LNCAP (cell line): ENCODE data around the gene PDE7B.

Experiments
- TF ChIP-seq, protein P1 (sequence below): fragments of 450-650 bp; IDR thresholded peaks from 2 replicates; pipeline ENCODE4 v1.5.1; 2017; ENCODE audit warnings: mild to moderate bottlenecking

The PDE7B gene

DNA sequence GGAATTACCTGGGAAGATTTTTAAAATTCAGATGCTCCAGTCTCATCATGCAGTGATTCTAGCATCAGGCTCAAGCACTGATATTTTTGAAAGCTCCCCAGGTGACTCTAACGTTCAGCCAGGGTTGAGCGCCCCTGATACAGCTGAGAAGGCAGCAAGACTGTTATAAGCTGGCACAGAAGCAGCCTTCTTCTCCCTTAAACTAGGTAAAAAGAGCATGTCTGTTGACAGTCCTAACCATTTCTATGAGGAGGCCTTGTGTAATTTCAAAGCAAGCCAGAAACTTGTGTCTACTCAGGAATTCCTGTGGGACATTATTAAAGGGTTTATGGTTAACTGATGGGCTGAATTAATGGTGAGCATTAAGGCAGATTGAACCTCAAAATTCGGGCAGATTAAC lies 141.9 kb downstream of the PDE7B start:
- TF ChIP-seq, protein P1, sequence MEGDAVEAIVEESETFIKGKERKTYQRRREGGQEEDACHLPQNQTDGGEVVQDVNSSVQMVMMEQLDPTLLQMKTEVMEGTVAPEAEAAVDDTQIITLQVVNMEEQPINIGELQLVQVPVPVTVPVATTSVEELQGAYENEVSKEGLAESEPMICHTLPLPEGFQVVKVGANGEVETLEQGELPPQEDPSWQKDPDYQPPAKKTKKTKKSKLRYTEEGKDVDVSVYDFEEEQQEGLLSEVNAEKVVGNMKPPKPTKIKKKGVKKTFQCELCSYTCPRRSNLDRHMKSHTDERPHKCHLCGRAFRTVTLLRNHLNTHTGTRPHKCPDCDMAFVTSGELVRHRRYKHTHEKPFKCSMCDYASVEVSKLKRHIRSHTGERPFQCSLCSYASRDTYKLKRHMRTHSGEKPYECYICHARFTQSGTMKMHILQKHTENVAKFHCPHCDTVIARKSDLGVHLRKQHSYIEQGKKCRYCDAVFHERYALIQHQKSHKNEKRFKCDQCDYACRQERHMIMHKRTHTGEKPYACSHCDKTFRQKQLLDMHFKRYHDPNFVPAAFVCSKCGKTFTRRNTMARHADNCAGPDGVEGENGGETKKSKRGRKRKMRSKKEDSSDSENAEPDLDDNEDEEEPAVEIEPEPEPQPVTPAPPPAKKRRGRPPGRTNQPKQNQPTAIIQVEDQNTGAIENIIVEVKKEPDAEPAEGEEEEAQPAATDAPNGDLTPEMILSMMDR = no peak

DNA sequence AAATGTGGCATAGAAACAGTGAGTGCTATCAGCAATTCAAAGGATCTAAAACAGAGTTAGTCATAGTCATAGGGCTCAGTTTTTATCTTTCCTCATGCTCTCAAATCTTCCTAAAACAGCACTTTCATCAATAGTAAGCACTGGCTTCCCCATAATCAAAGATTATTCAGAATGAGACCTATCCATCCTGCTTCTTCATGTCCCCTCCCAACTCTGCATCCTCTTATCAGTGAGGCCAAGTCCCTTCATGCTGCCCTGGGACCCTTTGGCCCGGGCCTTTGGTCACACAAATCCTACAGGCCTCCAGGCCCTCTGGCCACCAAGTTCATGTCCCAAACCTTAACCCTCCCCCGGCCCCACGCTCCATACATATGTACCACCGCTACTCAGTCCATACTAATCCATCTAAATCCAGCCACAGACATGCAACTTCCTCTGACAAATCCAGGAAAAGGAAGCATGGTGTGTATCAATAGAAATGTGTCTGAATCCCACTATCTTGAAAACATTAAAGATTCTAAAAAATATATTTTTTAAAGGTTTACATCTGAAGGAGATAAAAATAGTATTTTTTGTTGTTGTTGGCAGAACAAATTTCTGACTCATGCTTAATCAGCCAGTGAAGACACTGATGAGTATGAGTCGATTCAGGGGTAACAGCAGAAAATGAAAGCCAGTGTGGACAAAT lies 143.5 kb downstream of the PDE7B start:
- TF ChIP-seq, protein P1 = no peak

DNA sequence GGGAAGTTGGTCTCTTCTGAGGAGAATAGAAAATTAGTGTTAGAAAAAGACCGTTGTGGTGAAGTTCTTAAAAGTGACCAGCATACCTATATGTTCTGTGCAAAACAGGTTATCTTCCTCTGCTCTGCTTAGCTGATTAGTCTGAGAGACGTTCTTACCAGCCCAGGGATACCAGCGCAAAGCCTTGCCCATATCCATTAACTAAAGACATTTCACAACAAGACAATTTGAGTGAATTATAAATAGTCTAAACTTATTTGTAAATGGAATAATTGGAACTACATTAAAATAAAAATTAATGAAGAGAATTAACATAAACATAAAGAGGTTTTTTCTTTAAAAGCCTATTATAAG lies 144.0 kb downstream of the PDE7B start:
- TF ChIP-seq, protein P1 = no peak

DNA sequence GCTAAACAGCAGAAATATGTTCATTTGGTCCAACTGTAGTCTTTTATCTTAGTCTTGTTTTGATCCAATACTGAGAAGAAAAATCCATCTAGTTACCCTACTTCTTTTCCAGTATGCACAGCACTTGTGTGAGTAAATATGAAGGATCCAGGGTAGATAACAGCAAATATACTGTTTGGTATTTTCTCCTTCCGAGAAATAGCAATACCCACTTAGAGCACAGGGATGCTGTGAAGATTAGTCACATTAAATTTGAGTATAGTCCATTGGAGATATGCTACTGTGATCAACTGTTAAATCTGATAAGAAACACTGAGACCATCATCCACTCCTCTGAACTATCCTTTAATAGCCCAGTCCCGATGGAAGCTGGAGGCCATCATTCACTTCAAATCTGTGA lies 145.2 kb downstream of the PDE7B start:
- TF ChIP-seq, protein P1 = no peak

DNA sequence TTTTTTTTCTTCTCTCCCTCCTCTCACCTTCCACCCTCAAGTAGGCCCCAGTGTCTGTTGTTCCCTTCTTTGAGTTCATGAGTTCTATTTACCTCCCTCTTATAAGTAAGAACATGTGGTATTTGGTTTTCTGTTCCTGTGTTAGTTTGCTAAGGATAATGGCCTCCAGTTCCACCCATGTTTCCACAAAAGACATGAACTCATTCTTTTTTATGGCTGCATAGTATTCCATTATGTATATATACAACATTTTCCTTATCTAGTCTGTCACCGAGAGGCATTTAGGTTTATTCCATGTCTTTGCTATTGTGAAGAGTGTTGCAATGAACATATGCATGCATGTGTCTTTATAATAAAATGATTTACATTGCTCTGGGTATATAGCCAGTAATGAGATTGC lies 147.9 kb downstream of the PDE7B start:
- TF ChIP-seq, protein P1 = no peak

DNA sequence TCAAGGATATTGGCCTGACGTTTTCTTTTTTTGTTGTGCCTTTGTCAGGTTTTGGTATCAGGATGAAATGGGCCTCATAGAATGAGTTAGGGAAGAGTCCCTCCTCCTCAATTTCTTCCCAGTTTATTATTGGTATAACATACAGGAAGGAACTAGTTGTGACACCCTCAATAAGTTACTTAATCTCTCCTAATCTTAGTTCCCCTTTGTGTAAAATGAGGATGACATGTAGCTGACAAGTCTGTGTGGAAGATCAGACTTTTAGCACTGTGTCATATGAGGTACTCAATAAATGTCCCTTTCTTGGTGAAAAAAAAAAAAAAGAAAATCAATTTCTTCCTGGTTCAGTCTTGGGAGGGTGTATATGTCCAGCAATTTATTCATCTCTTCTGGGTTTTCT lies 155.8 kb downstream of the PDE7B start:
- TF ChIP-seq, protein P1 = no peak

DNA sequence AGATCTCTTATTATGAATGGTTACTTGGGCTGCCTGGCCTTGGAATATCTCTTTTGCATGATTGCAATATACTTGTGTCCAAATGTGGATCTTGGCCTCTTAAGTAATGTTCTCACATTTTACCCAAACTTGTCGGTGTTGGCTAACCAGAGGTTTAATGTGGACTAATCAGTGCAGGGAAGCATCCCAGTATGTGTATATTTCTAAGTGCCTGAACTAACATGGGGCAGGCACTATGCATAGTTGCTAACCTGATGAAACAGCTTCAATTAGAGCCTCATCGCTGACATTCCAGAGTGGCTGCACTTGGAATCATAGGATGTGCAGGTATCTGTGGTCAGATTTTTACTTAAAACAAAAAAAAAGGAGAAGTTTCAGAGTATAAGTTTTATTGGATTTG lies 160.0 kb downstream of the PDE7B start:
- TF ChIP-seq, protein P1 = no peak
